ENCODE results near the gene MOSPD2.

Gene MOSPD2

GRCh38 chrX:14916017-14916674 lies 42.9 kb downstream of the MOSPD2 start:
- no peak for DNase-seq

GRCh38 chrX:14919407-14919806 lies 46.2 kb downstream of the MOSPD2 start:
- no peak for DNase-seq

GRCh38 chrX:14920196-14920595 lies 47.0 kb downstream of the MOSPD2 start:
- no peak for DNase-seq

GRCh38 chrX:14922437-14922836 lies 49.2 kb downstream of the MOSPD2 start:
- DNase-seq: peak; percentile 15

- no peak for DNase-seq
Observed at GRCh38 chrX:14923761-14924160, 50.5 kb downstream of the MOSPD2 start.

- DNase-seq: no peak
Observed at GRCh38 chrX:14926471-14926870, 53.2 kb downstream of the MOSPD2 start.

GRCh38 chrX:14927401-14927800 lies 54.2 kb downstream of the MOSPD2 start:
- DNase-seq: no peak

GRCh38 chrX:14930663-14931062 lies 57.4 kb downstream of the MOSPD2 start:
- no peak for DNase-seq

GRCh38 chrX:14932136-14932535 lies 58.9 kb downstream of the MOSPD2 start:
- no peak for DNase-seq

- DNase-seq: no peak
Observed at GRCh38 chrX:14934423-14934822, 61.2 kb downstream of the MOSPD2 start.

GRCh38 chrX:14936561-14936960 lies 63.3 kb downstream of the MOSPD2 start:
- peak; percentile 23 for DNase-seq

- no peak for DNase-seq
Observed at GRCh38 chrX:14939644-14940043, 66.4 kb downstream of the MOSPD2 start.

GRCh38 chrX:14941301-14941700 lies 68.1 kb downstream of the MOSPD2 start:
- DNase-seq: no peak

GRCh38 chrX:14942341-14942740 lies 69.1 kb downstream of the MOSPD2 start:
- DNase-seq: no peak

- DNase-seq: no peak
Observed at GRCh38 chrX:14943962-14944361, 70.7 kb downstream of the MOSPD2 start.

GRCh38 chrX:14946606-14947155 lies 73.5 kb downstream of the MOSPD2 start:
- DNase-seq: no peak

- no peak for DNase-seq
Observed at GRCh38 chrX:14948691-14949090, 75.5 kb downstream of the MOSPD2 start.

- no peak for DNase-seq
Observed at GRCh38 chrX:14956813-14957582, 83.8 kb downstream of the MOSPD2 start.

GRCh38 chrX:14963447-14964236 lies 90.4 kb downstream of the MOSPD2 start:
- no peak for DNase-seq

GRCh38 chrX:14964500-14964899 lies 91.3 kb downstream of the MOSPD2 start:
- no peak for DNase-seq
